Stimulated activated CD8-positive, alpha-beta memory T cell treated with anti-CD3 and anti-CD28 coated beads, Interleukin-12 subunit alpha, Interleukin-12 subunit beta, amount 100 ng/mL, for 1 hour (primary cell): ENCODE results near the gene GRK6.

Experiments used
- DNase-seq: peaks from one replicate; pipeline ENCODE4 v3.0.0-alpha.2; 2020; ENCODE audit warnings: low read depth

Gene GRK6

DNA sequence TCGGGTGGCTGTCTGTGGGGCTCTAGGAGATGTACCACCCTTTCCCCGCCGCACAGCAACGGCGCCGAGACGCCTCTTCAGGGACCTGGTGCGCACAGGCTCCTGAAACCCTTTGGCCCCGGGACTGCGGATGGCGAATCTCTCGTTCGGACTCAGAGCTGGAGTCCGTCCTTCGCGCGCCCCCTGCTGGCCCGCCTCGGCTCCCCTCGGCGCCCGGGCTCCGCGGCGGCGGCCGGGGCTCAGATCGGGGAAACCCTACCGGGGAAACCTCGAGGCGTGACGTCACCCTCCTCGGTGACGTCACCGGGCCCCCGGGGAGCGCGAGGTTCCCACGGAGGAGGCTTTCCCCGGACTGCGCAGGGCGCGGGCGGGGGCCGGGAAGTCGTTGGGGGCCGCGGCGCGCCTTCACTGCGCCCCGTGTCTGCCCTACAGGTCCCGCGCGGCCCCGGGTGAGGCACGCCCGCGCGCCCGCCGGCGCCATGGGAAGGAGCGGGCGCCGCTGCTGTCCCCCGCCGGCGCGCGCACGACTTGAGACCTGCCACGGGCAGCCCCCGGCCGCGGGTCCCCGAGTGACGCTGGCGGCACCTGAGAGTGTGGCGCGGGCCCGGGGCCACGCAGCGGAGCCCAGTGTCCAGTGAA, 28.0 kb downstream of the GRK6 start:
- peak; percentile 91 for DNase-seq

DNA sequence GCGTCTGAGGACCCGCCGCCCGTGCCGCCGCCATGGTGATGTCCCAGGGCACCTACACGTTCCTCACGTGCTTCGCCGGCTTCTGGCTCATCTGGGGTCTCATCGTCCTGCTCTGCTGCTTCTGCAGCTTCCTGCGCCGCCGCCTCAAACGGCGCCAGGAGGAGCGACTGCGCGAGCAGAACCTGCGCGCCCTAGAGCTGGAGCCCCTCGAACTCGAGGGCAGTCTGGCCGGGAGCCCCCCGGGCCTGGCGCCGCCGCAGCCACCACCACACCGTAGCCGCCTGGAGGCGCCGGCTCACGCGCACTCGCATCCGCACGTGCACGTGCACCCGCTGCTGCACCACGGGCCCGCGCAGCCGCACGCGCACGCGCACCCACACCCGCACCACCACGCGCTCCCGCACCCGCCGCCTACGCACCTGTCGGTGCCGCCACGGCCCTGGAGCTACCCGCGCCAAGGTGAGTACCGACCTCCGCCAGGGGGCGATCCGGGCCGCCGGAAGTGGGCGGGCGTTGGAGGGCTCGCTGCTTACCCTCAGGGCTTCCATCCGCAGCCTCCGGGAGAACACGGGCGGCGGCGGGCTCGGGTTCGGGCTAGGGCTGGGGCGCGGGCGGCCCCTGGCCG, 28.7 kb downstream of the GRK6 start:
- peak; percentile 86 for DNase-seq

DNA sequence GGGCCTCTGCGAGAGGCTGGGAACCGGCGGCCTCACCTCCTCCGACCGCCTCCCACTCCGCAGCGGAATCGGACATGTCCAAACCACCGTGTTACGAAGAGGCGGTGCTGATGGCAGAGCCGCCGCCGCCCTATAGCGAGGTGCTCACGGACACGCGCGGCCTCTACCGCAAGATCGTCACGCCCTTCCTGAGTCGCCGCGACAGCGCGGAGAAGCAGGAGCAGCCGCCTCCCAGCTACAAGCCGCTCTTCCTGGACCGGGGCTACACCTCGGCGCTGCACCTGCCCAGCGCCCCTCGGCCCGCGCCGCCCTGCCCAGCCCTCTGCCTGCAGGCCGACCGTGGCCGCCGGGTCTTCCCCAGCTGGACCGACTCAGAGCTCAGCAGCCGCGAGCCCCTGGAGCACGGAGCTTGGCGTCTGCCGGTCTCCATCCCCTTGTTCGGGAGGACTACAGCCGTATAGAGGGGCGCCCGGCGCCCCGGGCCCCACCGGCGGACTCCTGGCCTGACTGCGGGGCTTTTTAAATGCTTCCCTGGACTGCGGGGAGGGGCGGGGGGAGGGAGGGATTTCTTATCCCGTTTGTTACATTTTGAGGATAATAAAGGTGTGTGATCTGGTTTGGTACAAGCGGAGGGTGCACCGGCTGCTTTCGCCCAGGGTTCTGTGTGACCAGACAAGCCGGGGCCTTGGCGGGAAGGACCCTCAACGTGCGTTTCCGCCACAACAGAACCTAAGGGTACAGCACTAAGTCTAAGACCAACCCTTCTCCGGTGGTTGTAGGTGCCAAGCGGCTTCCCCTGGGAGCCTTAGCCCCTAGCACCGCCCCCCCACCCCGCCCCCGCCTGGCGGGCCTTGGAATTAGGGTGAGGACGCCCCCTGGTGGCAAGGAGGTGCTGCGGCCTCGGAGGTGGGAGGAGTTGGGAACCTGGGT, 29.4 kb downstream of the GRK6 start:
- peak; percentile 97 for DNase-seq

DNA sequence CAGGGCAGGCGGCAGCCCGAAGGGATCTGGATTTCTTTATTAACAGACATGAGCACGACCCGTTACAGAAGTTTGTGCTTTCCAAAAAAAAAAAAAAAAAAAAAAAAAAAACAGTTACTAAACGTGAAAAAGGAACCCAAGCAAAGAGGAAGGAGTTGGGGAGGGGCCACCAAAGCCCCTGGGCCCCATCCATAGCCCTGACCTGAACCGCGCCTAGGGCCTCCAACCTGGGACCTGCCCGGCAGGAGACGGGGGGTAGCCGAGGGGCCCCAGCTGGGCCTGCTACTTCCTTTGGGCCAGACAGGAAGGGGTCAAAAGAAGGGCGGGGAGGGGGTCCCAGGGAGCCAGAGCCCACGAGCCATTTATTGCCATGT, 30.1 kb downstream of the GRK6 start:
- no peak for DNase-seq

DNA sequence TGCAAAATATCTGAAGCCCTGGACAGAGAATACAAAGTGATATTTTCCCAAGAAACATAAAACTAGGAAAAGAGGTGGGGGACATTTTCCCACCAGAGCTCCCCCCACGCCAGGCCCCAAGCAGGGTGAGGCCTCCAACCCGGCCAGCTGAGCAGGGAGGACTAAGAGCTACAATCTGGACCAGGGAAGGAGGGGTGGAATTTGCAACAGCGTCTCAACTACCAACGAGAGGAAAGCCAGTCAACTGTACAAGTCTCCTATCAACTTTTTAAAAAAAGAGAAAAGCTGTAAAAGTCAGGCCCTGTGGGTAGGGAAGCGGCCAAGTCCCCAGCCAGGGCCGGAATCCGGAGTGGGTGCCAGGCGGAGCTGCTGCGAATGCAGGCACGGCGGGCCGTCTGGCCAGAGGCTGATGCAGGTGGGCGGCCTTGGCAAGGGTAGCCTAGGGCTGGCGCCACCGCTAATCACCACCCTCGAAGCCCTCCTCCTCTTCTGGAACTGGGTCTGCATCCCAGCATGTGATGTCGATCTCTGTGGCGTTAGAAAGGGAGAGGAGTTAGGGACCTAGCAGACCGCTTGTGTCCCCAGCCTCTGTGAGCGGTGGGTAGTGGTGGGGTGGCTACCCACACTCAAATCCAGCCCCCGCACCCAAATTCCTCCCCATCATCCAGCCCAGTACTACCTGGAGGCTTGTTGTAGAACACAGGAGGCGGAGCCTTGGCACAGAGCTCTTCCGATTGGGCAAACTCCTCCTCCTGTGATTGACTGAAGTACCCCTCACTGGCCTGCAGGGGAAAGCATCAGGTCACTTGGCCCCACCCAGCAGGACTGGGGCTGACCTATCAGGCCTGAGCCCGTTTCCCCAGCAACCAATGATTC, 30.7 kb downstream of the GRK6 start:
- no peak for DNase-seq

DNA sequence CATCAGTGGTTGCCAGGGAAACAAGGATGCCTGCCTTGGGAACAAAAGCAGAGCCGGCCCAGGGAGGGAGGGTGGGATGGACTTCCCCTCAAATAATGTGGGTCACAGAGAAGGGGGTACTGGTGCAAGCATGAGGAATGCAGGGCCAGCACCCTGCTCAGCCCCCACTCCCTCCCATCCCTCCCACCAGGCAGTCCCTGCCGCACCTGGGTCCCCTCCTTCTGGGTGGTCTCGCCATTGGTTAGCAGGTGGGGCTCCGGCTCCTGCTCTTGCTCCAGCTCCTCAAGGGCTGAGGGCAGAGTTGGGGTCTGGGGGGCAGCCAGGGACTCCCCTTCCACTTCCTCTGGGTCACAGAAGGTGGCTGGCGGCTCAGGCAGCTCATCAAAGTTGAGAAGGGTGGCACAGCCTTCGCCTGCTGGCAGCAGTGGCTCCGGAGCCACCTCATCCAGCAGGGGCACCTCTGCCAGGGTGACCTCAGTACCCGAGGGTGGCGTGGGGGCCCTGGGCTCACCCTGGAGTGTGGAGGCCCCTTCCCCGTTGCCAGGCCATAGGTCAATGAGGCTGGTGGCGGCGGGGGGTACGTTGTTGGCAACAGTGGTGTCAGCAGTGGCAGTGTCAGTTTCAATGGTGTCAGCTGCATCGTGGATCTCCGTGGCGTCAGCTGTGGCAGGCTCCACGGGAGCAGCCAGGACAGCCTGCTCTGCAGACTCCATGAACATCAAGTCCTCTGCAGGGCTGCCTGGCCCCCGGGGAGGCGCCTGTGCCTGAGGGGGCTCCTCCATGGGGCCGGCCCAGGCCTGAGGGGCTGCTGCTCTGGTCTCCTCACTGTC, 31.6 kb downstream of the GRK6 start:
- no peak for DNase-seq

DNA sequence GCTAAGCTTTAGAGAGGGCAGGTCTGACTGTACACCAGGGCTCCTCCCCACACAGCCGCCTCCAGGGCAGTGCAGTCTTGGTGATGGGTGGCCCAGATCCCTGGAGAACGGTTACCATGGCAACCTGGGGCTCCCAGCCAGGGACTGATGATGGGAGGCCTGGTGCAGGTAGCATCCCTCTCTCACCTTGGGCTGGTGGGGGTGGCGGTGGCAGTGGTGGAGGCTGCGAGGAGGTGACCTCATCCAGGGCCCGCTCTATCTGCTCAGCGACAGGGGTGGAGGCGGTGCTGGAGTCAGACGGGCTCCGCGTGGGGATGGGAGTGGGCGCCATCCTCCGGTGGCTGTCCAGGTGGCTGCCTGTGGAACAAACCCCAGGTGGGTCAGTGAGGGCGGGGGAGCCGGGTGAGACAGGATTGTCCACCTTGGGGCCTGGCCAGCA, 32.5 kb downstream of the GRK6 start:
- no peak for DNase-seq

DNA sequence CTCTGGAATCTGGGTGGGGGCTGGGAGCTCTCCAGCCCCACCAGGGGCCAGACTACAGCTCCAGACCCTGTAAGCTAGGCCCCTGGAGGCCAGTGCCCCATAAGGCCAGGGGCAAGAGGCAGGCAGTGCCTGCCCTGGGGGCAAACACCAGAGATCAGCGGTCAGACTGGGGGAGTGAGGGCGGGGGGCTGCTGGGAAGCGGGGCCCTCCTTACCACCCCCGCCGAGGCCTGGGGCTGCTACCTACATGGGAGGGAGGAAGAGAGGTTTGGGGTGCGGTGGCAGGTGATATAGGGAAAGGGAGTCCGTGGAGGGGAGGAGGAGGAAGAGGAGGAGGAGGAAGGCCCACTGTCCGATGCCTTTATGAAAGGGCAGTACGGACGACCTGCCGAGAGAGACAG, 32.9 kb downstream of the GRK6 start:
- DNase-seq: no peak

DNA sequence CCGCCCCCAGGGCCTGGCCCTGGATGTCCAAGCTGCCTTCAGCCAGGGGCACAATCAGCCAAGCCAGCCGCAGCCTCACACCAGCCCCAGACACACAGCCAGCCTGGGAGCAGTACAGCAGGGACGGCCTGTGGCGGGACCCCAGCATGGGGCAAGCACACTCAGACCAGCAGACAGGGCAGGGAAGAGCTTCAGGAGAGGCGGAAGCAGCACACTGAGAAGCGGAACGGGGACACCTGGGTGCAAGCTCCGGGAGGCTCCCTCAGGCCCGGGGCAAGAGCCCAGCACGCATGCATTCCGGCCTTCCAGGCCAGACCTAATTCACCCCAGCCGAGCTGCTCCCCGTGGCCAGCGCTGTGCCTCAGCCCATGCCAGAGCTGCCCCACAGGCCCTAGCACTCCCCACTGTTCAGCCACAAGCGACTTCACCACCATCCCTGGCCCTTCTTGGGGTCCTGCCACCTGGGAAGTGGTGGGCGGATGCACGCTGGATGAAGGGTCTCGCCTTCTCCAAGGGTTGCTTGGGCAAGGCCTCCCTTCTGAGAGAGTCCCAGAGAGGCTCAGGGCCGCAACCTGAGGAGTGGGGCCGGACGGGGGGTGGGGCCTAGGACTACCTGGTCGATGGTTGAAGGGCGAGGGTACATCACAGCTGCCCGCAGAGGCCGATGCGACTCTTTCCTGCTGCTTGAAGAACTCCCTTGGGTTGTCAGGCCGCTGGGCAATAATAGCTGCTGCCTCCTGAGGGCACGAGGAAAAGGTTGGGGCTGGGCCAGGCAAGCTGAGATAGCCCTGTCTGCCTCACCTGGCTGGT, 33.5 kb downstream of the GRK6 start:
- DNase-seq: no peak

DNA sequence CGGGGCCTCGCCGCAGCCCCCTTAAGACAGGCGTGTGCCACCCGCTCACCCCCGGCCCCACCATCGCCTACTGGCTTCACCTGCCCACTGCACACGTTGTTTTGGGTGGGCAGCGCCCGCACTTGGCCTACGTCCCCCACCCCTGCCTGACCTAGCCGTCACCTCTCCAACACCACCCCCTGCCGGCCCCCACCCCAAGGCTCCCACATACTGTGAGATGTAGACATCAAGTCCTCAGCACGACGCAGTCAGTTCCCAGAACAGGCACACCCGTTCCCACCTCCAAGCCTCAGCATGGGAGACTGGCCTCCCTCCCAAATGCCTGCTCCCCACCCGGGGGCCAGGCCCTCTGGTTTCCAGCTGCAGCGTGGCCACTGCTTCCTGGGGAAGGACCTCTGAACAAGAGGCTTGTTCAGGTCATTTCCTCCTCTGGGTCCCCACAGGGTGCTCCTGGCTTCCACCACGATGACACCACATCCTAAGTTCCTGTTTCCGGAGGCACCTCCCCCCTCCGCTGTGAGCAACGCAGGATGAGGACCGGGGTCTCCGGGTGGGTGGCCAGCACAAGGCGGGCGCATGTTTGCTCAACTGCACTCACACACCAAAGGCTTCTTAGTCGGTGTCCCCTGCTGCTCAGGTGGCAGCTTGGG, 35.7 kb downstream of the GRK6 start:
- no peak for DNase-seq

DNA sequence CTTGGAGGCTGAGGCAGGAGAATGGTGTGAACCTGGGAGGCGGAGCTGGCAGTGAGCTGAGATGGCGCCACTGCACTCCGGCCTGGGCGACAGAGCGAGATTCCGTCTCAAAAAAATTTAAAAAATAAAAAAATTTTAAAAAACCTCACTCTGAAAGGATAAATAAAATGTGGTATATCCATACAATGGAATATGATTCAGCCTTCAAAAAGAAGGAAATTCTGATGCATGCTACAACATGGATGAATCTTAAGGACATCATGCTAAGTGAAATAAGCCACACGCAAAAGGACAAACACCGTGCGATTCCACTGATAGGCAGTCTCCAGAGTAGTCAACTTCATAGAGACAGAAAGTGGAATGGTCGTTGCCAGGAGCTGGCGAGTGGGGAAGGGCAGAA, 38.6 kb downstream of the GRK6 start:
- DNase-seq: no peak

DNA sequence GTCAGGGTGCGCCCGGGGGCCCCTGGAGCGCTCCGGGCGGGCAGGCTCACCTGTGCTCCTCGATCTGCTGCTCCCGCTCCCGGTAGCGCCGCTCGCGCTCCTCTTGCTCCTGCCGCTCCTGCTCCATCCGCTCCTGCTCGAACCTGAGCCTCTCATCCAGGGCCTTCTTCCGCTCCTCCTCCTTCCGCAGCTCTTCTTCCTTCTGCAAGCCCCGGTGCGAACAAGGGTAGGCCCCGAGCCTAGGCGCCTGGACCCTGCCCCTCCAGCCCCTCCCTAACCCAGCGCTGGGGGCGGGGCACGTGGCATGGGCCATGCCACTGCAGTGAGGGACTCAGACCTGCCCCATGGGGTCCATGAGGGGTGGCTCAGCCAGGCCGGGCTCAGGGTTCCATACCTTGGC, 40.4 kb downstream of the GRK6 start:
- DNase-seq: no peak

DNA sequence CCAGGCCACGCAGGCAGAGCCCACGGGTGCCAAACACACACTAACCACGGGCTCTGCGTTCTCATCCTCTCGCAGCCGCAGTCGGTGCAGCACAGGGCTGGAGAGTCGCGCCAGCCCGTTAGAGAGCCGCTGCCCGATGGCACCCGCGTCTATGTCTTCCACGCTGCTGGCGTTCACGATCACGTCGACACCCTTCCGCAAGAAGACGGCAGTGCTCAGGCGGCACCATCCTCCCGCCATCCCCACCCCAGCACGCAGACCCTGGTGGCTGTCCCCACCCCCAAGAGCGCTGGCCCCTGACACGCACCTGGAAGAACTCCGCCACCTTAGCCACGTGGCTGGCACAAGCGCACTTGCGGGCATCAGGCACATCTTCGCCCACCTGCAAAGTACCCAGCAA, 41.0 kb downstream of the GRK6 start:
- no peak for DNase-seq

DNA sequence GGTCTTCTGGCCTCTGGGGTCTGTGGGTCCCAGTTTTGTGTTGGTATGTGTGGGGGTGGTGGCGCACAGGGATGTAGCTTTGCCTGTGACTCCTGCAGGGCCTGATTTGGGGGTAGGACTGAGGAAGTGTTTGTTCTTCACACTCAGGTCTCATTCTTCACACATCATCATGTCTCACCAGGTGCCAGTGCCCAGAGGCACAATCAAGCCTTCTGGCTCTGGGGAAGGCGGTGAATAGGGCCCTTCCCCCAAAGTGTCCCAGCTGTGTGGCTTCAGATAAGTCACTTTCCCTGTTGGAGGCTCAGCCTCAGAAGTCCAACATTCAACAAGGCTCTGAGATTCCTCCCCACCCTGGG, 41.8 kb downstream of the GRK6 start:
- DNase-seq: no peak

DNA sequence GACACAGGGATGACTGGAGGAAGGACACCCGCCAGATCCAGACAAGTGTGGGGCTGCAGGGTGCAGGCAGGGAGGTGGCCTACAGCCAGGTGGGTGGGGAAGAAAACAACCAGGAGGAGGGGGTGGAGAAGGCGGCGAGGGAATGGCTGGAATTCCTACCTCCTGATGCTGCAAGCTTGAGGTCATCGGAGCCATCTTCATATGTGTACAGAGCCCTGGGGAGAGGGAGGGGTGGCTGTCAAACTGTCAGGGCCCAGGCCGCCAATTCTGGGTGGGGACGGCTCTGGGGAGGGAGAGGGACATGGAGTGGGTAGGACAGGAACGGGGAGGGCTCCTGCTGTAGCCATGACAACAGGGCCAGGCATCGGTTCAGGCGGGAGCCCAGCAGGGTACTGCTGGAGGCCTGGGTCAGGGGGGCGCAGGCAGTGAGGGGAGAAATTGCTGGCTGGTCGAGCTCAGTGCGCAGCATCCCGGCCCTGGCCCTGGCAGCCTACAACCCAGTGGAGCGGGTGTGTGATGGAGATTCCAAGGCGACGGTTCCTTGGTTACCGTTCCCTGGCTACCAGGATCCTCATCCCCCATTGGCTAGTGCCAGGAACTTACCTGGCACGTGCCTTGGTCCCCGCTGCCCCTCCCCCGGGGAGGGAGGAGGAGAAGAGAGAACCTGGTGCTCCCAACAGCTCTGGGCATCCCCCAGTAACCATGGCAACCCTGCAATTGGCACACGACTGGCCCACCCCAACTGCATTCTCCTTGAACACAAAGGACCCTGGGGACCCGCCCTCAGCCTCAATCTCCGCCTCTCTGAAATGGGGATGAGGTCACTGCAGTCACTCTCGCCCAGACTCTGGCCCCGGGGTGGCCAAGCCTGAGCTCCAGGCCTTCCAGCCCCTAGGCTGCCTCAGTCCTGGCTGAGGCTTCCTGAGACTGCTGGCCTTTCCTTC, 42.5 kb downstream of the GRK6 start:
- DNase-seq: no peak

DNA sequence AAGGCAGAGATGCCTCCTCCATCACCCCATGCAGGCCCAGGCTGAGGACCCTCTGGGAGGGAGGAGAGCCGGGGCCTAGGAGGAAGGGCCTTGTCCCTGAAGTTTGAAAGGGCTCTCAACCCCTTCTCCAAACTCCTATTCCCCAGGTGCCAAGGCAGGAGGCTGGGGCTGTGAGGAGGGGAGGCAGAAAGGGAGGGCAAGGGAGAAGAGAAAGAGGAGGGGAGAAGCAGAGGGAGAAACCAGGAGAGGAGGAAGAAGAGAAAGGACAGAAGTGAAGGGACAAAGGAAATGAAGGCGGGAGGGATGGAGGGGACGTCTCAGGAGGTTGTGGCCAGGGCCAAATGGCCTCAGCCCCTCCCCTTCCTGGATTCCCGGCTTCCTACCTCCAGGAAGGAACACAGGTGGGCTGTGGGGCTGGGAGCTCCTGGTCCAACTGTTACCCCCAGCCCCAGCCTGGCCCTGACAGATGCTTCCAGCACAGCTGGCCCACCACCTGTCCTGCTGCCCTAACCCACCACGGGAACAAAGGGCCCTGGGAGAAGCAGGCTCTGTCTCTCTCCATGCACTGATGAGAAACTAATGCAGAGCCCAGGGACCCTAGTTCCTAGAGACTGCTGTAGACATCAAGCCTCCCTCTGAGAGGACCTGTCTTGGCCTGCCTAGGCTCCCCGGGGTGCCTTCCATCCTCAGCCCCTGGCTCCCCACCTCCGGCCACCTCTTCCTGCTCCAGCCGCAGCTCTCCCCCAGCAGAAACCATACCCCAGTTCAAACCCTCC, 43.5 kb downstream of the GRK6 start:
- DNase-seq: no peak

DNA sequence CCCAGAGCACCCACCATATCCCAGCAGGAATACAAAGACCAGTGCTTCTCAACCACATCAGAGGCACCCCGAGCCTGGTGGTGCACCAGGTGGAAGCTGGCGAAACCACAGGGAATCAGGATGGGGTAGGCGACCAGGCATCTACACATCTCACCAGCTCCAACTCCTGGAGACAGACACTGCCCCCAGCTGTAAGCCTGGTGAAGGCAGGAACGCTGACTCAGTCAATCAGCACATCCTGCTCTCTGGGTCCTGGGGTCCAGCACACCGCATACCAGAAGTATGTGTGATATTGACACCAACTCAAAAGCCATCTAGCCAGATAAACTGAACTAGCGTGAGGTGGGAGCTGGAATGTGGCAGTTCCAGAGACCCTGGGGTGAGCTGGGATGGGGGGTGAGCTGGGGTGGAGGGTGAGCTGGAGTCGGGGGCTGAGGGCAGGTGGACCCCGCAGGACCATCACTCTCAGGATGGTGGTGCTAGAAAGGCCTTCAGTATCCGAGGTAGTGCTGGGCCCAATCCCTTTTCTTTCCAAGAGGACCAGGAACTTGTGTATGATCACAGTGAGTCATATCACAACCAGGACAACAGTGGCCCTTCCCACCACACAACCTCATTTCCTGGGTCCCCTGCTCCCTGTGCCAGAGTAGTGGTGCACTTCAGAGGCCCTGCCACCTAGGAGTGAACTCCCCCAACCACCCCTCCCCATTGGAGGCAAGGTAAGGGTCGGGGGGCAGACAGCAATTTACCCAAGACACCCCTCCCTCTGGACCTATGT, 44.5 kb downstream of the GRK6 start:
- DNase-seq: no peak
